Measurements from ENCODE around the gene COL6A1.

The COL6A1 gene

DNA sequence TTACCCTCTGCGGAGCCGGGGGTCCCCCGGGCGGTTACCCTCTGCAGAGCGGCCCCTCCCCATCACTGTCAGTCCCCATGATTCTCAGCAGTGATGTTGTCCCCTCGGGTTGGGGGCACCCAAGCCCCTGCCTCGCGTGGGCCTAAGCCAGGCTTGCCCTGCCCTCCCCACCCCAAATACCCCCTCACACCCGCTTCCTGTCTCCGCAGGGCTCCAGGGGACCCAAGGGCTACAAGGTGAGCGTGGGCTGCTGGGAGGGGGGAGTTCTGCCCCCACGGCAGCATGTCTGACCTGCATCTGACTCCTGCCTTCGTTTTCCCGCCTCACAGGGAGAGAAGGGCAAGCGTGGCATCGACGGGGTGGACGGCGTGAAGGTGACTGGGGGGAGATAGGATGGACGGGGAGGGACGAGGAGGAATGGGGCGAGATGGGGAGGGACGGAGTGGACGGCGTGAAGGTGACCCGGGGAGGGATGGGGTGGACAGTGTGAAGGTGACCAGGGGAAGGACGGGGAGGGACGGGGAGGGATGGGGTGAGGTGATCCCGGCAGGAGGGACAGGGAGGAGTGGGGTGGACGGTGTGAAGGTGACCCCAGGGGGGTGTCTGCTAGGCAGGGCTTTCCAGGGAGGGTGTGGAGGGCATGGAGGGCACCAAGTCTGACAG, 8.6 kb downstream of the COL6A1 start:
- no peak overlapping the region for H3K4me3 ChIP-seq (ENCODE audit: low read depth, low read length)
- TF ChIP-seq, protein P1, sequence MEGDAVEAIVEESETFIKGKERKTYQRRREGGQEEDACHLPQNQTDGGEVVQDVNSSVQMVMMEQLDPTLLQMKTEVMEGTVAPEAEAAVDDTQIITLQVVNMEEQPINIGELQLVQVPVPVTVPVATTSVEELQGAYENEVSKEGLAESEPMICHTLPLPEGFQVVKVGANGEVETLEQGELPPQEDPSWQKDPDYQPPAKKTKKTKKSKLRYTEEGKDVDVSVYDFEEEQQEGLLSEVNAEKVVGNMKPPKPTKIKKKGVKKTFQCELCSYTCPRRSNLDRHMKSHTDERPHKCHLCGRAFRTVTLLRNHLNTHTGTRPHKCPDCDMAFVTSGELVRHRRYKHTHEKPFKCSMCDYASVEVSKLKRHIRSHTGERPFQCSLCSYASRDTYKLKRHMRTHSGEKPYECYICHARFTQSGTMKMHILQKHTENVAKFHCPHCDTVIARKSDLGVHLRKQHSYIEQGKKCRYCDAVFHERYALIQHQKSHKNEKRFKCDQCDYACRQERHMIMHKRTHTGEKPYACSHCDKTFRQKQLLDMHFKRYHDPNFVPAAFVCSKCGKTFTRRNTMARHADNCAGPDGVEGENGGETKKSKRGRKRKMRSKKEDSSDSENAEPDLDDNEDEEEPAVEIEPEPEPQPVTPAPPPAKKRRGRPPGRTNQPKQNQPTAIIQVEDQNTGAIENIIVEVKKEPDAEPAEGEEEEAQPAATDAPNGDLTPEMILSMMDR (IDR thresholded peaks at IDR 0.05; ENCODE audit: borderline replicate concordance, insufficient read depth, low read depth, low read length), result no peak

GRCh38 chr21:45990741-45991605, 9.4 kb downstream of the COL6A1 start:
- TF ChIP-seq, protein P1 (IDR thresholded peaks at IDR 0.05; ENCODE audit: borderline replicate concordance, insufficient read depth, low read depth, low read length), result no peak
- H3K4me3 ChIP-seq (ENCODE audit: low read depth, low read length), result no peak overlapping the region

DNA sequence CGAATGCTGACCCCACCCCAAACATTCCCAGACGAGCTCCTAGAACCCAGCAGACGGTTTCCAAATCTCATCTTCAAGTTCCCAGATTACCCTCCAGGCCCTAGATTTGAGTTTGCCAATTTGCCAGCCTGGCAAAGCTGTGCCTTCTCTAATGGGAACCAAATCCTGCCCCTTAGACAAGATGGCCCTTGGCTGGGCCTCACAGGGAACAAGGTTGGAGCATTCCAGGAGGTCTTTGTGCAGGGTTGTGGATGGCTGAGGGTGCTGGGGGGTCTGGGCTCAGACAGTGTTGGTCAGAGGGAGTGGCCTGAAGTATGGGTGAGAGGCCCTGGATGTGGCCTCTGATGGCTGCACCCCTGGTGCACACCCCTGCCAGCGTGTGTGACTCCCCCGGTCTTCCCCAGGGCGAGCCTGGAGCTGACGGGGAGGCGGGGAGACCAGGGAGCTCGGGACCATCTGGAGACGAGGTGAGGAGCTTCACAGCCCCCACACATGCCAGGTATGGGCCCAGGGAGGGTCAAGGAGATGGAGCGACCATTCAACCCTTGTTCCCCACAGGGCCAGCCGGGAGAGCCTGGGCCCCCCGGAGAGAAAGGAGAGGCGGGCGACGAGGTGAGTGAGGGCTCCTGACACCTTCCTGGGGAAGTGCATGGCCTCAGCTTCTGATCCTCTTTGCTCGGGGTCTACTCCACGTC, 10.2 kb downstream of the COL6A1 start:
- TF ChIP-seq, protein P1 (IDR thresholded peaks at IDR 0.05; ENCODE audit: borderline replicate concordance, insufficient read depth, low read depth, low read length), result no peak
- H3K4me3 ChIP-seq (ENCODE audit: low read depth, low read length), result no peak overlapping the region

- no peak overlapping the region for H3K4me3 ChIP-seq (ENCODE audit: low read depth, low read length)
- TF ChIP-seq, protein P1 (IDR thresholded peaks at IDR 0.05; ENCODE audit: borderline replicate concordance, insufficient read depth, low read depth, low read length), result no peak
Observed at GRCh38 chr21:45992301-45993209, 11.0 kb downstream of the COL6A1 start.

DNA sequence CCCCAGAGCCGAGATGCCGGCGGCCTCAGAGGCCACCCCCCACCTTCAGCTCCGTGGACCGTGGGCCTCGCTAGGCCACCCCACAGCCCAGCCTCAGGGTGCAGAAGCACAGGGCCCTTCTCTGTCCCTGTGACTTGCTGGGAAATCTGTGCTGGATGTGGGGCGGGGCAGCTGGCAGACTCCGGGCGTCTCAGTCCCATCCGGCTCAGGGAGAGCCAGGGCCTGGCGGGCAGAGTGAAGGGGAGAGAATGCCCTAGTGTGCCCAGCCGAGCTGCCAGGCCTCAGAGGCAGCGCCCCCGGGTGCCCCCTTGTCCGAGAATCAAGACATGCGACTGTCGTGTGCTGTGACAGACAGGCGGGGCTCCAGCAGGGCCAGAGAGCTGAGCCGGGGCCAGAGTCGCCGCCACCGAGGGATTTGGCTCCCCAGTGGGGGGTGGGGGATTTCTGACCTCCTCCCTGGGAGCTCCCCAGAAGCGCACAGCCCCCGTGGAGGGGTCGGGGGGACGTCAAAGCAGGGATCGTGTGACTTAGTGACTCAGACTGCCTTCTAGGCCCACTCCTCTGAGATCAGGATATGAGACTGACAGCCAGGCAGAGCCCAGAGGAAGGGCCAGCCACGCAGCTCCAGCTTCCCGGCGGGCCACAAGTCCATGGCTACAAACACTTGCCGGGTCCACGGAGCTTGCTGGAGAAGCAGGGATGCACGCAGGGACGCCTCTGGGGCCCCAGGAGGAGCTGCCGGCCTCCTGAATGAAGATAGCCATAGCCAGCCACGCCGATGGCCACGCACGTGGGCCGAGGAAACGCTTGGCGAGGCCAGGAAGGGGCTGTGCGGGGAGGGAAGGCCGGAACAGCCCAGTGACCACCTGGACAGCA, 11.9 kb downstream of the COL6A1 start:
- no peak overlapping the region for H3K4me3 ChIP-seq (ENCODE audit: low read depth, low read length)
- TF ChIP-seq, protein P1 (IDR thresholded peaks at IDR 0.05; ENCODE audit: borderline replicate concordance, insufficient read depth, low read depth, low read length), result no peak
